ENCODE data around the gene GABRA5.

GABRA5 gene

DNA sequence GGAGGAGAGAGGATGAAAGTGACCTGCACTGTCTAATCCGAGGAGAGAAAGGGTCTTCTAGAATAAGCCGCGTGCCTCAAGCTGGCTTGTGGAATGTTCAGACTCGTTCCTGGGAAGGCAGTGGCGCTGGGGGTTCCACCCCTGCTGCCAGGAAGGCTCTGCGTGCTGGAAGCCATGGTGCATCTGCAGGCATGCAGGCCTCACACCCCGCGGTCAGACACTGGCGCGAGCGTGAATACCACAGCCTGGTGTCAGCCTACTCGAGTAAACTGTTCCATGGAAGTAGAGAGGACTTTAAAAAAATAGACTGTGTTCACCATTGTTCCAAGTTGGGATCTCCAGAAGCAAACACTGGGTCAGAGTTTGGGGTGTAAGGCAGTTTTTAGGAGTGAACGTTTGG lies 78.2 kb downstream of the GABRA5 start:
- no peak overlapping the region for H3K4me3 ChIP-seq (ENCODE audit: control insufficient read depth, low read depth, low read length)
- no peak for TF ChIP-seq CTCF (conservative IDR thresholded peaks at IDR 0.05; ENCODE audit: control insufficient read depth, insufficient read depth, low read depth, low read length)
- DNase-seq (ENCODE audit: low read depth), result no peak

- no peak for DNase-seq (ENCODE audit: low read depth)
- H3K4me3 ChIP-seq (ENCODE audit: control insufficient read depth, low read depth, low read length), result no peak overlapping the region
- TF ChIP-seq CTCF (conservative IDR thresholded peaks at IDR 0.05; ENCODE audit: control insufficient read depth, insufficient read depth, low read depth, low read length), result no peak
Measured at GRCh38 chr15:26950001-26950400, 83.1 kb downstream of the GABRA5 start.

DNA sequence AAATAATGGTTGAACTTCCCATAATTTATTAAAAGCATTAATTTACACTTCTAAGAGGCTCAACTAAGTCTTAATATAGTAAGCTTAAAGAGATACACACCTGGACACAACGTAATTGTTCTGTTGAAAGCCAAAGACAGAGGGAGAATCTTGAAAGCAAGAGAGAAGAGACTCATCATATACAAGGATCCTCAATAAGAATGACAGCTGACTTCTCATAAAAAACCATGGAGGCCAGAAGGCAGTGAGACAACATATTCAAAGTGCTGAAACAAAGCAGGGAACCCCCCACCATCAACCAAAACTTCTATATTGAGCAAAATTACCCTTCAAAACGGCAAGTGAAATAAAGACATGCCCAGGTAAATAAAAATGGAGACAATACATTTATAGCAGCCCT lies 87.5 kb downstream of the GABRA5 start:
- H3K4me3 ChIP-seq (ENCODE audit: control insufficient read depth, low read depth, low read length), result no peak overlapping the region
- no peak for TF ChIP-seq CTCF (conservative IDR thresholded peaks at IDR 0.05; ENCODE audit: control insufficient read depth, insufficient read depth, low read depth, low read length)
- DNase-seq (ENCODE audit: low read depth), result no peak

DNA sequence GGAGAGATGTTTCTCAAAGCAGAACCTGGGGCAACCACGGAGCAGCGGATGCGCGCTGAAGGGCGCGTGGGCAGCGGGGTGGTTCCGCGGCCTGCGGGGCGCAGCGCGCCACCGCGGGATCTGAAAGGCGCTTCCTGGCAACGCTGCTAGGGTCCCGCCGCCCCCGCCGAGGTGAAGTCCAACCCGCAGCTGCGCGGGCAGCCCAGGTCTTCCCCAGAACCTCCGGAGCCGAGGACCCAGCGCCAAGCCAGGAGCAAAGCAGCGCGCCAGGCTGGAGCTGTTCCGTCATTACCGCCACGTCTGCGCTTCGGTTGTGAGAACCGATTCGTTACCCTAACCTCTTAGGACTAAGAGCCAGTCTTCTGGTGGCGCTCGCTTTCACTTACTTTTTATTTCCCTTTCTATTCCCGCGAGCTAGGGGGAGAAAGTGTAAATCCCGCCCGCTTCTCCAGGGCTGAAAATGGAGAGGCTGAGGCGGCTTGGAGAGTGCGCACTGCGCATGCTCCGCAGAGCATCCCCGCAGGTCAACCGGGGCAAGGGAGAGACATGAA lies 100.9 kb downstream of the GABRA5 start:
- no peak for DNase-seq (ENCODE audit: low read depth)
- H3K4me3 ChIP-seq (ENCODE audit: control insufficient read depth, low read depth, low read length), result no peak overlapping the region
- TF ChIP-seq CTCF (conservative IDR thresholded peaks at IDR 0.05; ENCODE audit: control insufficient read depth, insufficient read depth, low read depth, low read length), result no peak

GRCh38 chr15:26968806-26969205 lies 101.9 kb downstream of the GABRA5 start:
- TF ChIP-seq CTCF (conservative IDR thresholded peaks at IDR 0.05; ENCODE audit: control insufficient read depth, insufficient read depth, low read depth, low read length), result no peak
- H3K4me3 ChIP-seq (ENCODE audit: control insufficient read depth, low read depth, low read length), result no peak overlapping the region
- no peak for DNase-seq (ENCODE audit: low read depth)

DNA sequence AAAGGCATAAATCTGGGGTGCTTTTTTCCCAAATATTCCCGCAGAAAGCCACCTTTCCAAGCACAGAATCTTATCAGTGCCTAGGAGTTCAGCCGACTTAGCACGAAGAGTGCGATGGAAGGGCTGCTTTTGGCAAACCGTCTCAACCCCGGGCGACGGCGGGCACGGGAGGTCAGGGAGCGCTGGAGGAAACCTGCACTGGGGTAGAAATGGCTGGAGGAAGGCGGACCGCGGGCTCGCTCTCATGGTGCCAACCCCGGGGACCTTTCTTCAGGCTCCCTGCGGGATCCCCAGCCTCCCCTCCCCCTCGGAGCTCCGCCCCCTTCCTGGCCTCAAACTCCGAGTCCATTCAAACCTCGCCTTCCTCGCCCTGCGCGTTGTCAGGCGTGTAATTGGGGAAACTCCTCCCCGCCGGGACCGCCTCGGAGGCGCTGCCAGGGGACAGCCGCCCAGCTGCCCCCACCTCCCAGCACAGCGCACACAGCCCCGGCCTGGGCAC lies 103.9 kb downstream of the GABRA5 start, which contains the start of gene GABRG3:
GABRG3 (plus strand) TSS at position 470 of the 499 bp plus-strand sequence.
- no peak for TF ChIP-seq CTCF (conservative IDR thresholded peaks at IDR 0.05; ENCODE audit: control insufficient read depth, insufficient read depth, low read depth, low read length)
- no peak for DNase-seq (ENCODE audit: low read depth)
- no peak within 1 kb of the TSS for H3K4me3 ChIP-seq (ENCODE audit: control insufficient read depth, low read depth, low read length)

Measured in fibroblast of mammary gland (primary cell).